Measurements from ENCODE around the gene LDLRAD3. TPM values are rescaled to one million over a fixed set of nuclear protein-coding genes. Genes with fewer than 3 reads are reported as not detected.

The LDLRAD3 gene
- total and polyA plus RNA-seq, 4 donors = 20.9 to 25.6 (median 22.8) TPM

DNA sequence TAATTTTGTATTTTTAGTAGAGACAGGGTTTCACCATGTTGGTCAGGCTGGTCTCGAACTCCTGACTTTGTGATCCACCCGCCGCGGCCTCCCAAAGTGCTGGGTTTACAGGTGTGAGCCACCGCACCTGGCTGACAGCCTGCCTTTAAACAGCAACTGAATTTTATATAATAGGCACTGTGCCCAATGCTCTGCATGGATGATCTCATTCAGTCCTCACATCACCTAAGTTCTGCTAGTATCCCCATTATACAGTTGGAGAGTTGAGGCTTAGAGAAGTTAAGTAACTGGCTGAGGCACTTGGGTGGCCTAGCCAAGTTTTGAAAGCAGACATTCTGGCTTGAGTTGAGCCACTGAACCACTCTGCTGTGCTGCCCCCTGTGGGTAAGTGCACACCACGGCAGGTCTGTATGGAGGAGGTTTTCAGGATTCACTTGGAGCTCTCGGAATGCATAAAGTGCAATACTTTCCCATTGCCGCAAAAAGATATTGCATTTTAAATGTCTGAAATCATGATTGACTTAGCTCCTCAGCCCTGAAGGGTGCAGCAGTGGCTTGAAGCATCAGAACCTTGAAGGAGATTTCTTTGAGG lies 112.4 kb downstream of the LDLRAD3 start:
- Histone ChIP-seq H3K36me3 (ENCODE audit: control insufficient read depth, insufficient read depth, low read length) (no peaks in the 10 kb centered on the region), H3K9me3 (ENCODE audit: control insufficient read depth, insufficient read depth, low read length) (peaks cover 1% of the 10 kb centered on the region), H3K27ac (ENCODE audit: low read depth, low read length) (no peak overlapping the region), H3K4me1 (ENCODE audit: control insufficient read depth, insufficient read depth, low read length) (no peaks in the 10 kb centered on the region), H3K27me3 (ENCODE audit: control insufficient read depth, insufficient read depth, low read length) (no peaks in the 10 kb centered on the region), H3K4me3 (ENCODE audit: low read depth, low read length) (no peak overlapping the region)
- 93% methylated on average over 8 of the region's 8 CpGs for WGBS (ENCODE audit: insufficient coverage)
- peak in 1 of 6 donors; percentile 43 for DNase-seq (ENCODE audit: low read depth in 4 of 6, low spot score in 6 of 6)

DNA sequence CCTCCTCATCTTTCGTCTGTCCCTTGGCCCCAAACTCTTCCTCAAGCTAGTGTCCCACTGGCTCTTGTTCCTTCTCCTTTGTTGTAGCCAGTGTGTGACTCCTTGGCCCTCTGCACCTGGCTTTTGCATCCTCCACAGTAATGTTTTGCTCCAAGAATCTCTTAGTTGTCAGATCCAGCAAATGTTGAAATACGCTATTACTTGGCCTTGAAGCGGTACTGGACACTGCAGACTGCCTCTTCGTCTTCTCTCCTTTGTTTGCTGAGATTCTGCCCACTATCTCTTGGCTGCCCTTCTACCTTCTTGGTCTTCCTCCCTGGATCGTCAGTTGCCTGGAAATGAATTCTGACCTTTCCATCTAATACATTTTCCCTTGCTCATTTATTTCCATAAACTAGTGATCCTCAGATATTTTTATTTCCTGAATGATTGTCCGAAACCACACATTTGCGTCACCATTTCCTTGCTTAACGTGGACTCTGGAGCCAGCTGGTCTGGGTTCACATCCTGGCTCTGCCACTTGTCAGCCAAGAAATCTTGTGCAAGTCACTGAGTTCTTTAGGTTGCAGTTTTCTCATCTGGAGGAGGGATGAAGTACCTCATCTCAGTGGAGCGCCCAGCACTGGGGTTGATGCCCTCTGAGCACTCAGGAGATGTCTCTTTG lies 113.6 kb downstream of the LDLRAD3 start:
- Histone ChIP-seq H3K27me3 (ENCODE audit: control insufficient read depth, insufficient read depth, low read length) (no peaks in the 10 kb centered on the region), H3K36me3 (ENCODE audit: control insufficient read depth, insufficient read depth, low read length) (no peaks in the 10 kb centered on the region), H3K9me3 (ENCODE audit: control insufficient read depth, insufficient read depth, low read length) (peaks cover 1% of the 10 kb centered on the region), H3K27ac (ENCODE audit: low read depth, low read length) (no peak overlapping the region), H3K4me3 (ENCODE audit: low read depth, low read length) (no peak overlapping the region), H3K4me1 (ENCODE audit: control insufficient read depth, insufficient read depth, low read length) (no peaks in the 10 kb centered on the region)
- 94% methylated on average over 8 of the region's 9 CpGs for WGBS (ENCODE audit: insufficient coverage)
- no peak for DNase-seq (ENCODE audit: low read depth in 4 of 6, low spot score in 6 of 6)

DNA sequence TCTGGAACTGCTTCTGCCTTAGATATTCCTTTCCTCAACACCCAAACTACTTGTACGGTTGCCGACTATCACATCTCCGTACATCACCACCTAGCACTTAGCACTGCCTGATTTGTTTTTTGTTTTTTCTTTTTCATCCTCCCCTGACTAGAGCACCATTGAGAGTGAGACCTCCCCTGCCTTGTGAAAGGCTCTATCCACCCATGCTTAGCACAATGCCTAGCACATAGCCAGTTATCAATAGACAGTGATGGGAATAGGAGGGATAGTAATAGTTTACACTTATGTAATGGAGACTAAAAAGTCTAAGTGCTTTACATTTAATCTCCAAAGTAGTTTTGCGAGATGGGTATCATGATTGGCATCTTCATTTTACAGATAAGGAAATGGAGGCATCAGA lies 115.8 kb downstream of the LDLRAD3 start:
- no peaks in the 10 kb centered on the region for H3K36me3 ChIP-seq (ENCODE audit: control insufficient read depth, insufficient read depth, low read length)
- DNase-seq (ENCODE audit: low read depth in 4 of 6, low spot score in 6 of 6) = no peak
- no CpG with 5 or more reads among the region's 4 CpGs for WGBS (ENCODE audit: insufficient coverage)

DNA sequence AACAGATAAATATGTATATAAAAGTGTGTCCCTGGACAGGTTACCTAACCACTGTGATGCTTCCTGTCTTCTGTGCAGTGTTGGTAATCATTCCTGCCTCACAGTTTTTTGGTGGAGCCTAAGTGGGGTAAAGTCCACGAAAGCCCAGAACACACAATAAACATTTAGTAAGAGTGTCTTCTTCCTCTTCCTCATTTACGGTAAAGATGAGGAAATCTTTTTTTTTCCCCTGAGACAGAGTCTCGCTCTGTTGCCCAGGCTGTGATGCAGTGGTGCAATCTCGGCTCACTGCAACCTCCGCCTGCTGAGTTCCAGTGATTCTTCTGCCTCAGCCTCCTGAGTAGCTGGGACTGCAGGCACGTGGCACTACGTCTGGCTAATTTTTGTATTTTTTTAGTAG lies 117.1 kb downstream of the LDLRAD3 start:
- Histone ChIP-seq H3K4me1 (ENCODE audit: control insufficient read depth, insufficient read depth, low read length) (no peaks in the 10 kb centered on the region), H3K9me3 (ENCODE audit: control insufficient read depth, insufficient read depth, low read length) (peaks cover 1% of the 10 kb centered on the region), H3K27me3 (ENCODE audit: control insufficient read depth, insufficient read depth, low read length) (no peaks in the 10 kb centered on the region), H3K36me3 (ENCODE audit: control insufficient read depth, insufficient read depth, low read length) (no peaks in the 10 kb centered on the region), H3K4me3 (ENCODE audit: low read depth, low read length) (no peak overlapping the region), H3K27ac (ENCODE audit: low read depth, low read length) (no peak overlapping the region)
- WGBS (ENCODE audit: insufficient coverage) = 74% methylated on average over 5 of the region's 7 CpGs
- no peak for DNase-seq (ENCODE audit: low read depth in 4 of 6, low spot score in 6 of 6)

More for the DNA sequence above, 115.8 kb downstream of the LDLRAD3 start:
- H3K4me1 ChIP-seq (ENCODE audit: control insufficient read depth, insufficient read depth, low read length) = no peaks in the 10 kb centered on the region
- no peak overlapping the region for H3K4me3 ChIP-seq (ENCODE audit: low read depth, low read length)
- H3K27me3 ChIP-seq (ENCODE audit: control insufficient read depth, insufficient read depth, low read length) = no peaks in the 10 kb centered on the region
- no peak overlapping the region for H3K27ac ChIP-seq (ENCODE audit: low read depth, low read length)
- peaks cover 1% of the 10 kb centered on the region for H3K9me3 ChIP-seq (ENCODE audit: control insufficient read depth, insufficient read depth, low read length)

DNA sequence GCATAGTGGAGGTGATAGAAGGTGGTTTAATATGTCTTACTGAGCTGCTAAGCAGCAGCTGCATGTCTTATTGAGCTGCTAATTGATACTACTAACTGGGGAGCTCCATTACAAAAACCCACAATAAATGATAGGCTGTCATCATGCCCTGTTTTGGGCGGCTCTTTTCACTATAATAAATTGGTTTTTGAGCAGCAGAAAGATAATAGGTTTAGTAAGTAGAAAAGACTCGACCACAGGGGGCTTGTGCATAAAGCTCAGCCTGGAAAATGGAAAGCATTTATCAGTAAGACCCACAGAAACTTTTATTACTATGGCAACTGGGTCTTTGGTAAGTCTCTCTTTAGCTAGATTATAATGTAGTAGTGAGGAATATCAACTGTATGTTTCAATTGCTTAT lies 117.6 kb downstream of the LDLRAD3 start:
- Histone ChIP-seq H3K27ac (ENCODE audit: low read depth, low read length) (no peak overlapping the region), H3K27me3 (ENCODE audit: control insufficient read depth, insufficient read depth, low read length) (no peaks in the 10 kb centered on the region), H3K9me3 (ENCODE audit: control insufficient read depth, insufficient read depth, low read length) (peaks cover 1% of the 10 kb centered on the region), H3K4me1 (ENCODE audit: control insufficient read depth, insufficient read depth, low read length) (no peaks in the 10 kb centered on the region), H3K36me3 (ENCODE audit: control insufficient read depth, insufficient read depth, low read length) (no peaks in the 10 kb centered on the region), H3K4me3 (ENCODE audit: low read depth, low read length) (no peak overlapping the region)
- peak in 1 of 6 donors; percentile 85 for DNase-seq (ENCODE audit: low read depth in 4 of 6, low spot score in 6 of 6)
- no CpG with 5 or more reads among the region's 2 CpGs for WGBS (ENCODE audit: insufficient coverage)

DNA sequence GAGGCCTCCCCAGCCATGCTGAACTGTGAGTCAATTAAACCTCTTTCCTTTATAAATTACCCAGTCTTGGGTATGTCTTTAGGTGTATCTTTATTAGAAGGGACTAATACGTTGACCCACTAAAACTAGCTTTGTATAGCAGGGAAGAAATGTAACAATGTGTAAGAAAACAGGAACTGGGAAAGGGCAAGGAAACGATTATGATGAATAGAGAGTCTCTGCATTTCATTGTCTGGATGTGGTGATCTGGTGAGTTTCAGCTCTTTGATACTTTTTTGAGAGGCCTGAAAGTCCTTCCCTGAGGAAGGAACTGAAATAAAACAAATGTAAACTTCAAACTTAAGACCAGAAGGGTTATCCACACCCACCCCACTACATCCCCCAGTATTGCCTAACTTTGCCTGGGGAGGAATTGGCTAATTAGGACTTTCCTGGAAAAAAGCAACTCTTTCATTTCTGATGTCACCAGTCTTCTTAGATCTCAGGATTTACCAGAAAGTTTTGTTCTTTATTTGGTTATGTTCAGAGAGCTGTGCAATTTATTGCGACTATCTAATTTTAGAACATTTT lies 119.0 kb downstream of the LDLRAD3 start:
- Histone ChIP-seq H3K4me1 (ENCODE audit: control insufficient read depth, insufficient read depth, low read length) (no peaks in the 10 kb centered on the region), H3K27ac (ENCODE audit: low read depth, low read length) (no peak overlapping the region), H3K27me3 (ENCODE audit: control insufficient read depth, insufficient read depth, low read length) (no peaks in the 10 kb centered on the region), H3K4me3 (ENCODE audit: low read depth, low read length) (no peak overlapping the region), H3K9me3 (ENCODE audit: control insufficient read depth, insufficient read depth, low read length) (peaks cover 5% of the 10 kb centered on the region), H3K36me3 (ENCODE audit: control insufficient read depth, insufficient read depth, low read length) (no peaks in the 10 kb centered on the region)
- DNase-seq (ENCODE audit: low read depth in 4 of 6, low spot score in 6 of 6) = no peak
- 87% methylated on average over 3 of the region's 3 CpGs for WGBS (ENCODE audit: insufficient coverage)

DNA sequence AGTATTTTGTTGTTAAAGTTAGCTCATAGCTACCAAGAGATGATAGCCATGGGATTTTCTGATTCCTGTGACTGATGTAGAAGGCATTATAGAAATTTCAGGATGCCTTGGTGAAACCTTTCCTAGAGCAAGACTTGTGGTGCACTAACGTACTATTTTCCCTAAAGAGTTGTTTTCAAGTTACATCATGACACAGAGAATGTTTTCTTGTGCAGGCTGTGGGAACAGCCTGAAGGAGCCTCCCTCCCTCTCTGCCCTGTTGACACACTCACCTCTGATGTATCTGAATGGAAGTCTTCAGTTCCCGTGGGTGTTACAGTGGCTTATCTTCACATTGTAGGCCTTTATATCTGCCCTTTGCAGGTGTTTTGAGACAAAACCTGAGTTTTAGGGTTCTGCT lies 121.6 kb downstream of the LDLRAD3 start:
- Histone ChIP-seq H3K4me1 (ENCODE audit: control insufficient read depth, insufficient read depth, low read length) (no peaks in the 10 kb centered on the region), H3K27ac (ENCODE audit: low read depth, low read length) (no peak overlapping the region), H3K4me3 (ENCODE audit: low read depth, low read length) (no peak overlapping the region), H3K36me3 (ENCODE audit: control insufficient read depth, insufficient read depth, low read length) (no peaks in the 10 kb centered on the region), H3K9me3 (ENCODE audit: control insufficient read depth, insufficient read depth, low read length) (peaks cover 4% of the 10 kb centered on the region), H3K27me3 (ENCODE audit: control insufficient read depth, insufficient read depth, low read length) (no peaks in the 10 kb centered on the region)
- no CpG with 5 or more reads among the region's 2 CpGs for WGBS (ENCODE audit: insufficient coverage)
- DNase-seq (ENCODE audit: low read depth in 4 of 6, low spot score in 6 of 6) = no peak

DNA sequence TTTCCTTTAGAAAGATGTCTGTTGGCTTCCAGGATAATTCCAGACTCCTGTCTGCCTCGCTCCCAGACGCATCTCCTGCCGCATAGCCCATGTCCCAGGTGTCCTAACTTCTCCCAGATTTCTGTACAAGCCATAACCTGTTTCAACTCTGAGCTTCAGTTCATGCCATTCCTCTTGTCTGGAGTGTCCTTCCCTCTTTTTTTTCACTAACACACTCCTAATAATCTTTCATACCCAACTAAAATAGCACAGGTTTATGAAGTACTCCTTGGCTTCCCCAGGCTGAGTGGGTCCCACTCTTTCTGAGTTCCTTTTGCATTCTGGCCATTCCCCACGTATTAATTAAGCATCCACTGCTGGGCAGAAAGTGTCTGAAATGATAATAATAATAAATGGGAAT lies 123.0 kb downstream of the LDLRAD3 start:
- DNase-seq (ENCODE audit: low read depth in 4 of 6, low spot score in 6 of 6) = no peak
- H3K9me3 ChIP-seq (ENCODE audit: control insufficient read depth, insufficient read depth, low read length) = peaks cover 4% of the 10 kb centered on the region
- WGBS (ENCODE audit: insufficient coverage) = 100% methylated on average over 3 of the region's 4 CpGs
- H3K27me3 ChIP-seq (ENCODE audit: control insufficient read depth, insufficient read depth, low read length) = no peaks in the 10 kb centered on the region
- H3K4me1 ChIP-seq (ENCODE audit: control insufficient read depth, insufficient read depth, low read length) = no peaks in the 10 kb centered on the region
- no peak overlapping the region for H3K27ac ChIP-seq (ENCODE audit: low read depth, low read length)
- H3K4me3 ChIP-seq (ENCODE audit: low read depth, low read length) = no peak overlapping the region
- no peaks in the 10 kb centered on the region for H3K36me3 ChIP-seq (ENCODE audit: control insufficient read depth, insufficient read depth, low read length)

DNA sequence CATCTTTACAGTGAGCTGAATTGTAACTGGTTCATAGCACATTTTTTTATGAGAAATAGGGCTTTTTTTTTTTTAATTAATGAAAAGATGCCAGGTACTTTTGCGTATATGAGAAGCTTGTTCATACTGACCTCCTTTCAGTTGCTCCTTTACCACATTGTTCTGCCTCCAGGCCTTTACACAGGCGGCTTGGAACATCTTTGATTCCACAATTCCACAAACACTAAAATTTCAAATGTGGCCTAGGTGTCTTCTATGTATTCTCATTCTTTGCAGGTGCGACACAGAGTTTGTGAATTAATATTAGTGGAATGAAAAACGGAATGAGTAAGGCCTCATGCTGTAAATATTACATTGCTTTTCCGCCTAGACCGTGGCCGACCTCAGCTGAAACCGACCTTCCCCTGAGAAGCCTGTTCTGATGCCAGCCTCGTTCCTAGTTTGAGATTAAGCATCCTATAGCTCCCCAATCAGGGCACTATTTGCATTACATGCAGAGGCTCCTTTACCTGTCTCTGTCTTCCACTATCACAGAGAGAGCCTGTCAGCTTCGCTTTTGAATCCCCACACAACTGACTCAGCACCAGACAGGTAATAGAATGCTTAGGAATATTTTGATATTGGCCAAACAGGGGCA lies 125.8 kb downstream of the LDLRAD3 start:
- H3K9me3 ChIP-seq (ENCODE audit: control insufficient read depth, insufficient read depth, low read length) = peaks cover 4% of the 10 kb centered on the region
- WGBS (ENCODE audit: insufficient coverage) = 33% methylated on average over 6 of the region's 10 CpGs
- H3K4me1 ChIP-seq (ENCODE audit: control insufficient read depth, insufficient read depth, low read length) = peaks cover 10% of the 10 kb centered on the region
- no peaks in the 10 kb centered on the region for H3K27me3 ChIP-seq (ENCODE audit: control insufficient read depth, insufficient read depth, low read length)
- peak in 4 of 6 donors; percentile 35 to 94 (median 68) for DNase-seq (ENCODE audit: low read depth in 4 of 6, low spot score in 6 of 6)
- H3K27ac ChIP-seq (ENCODE audit: low read depth, low read length) = no peak overlapping the region
- no peaks in the 10 kb centered on the region for H3K36me3 ChIP-seq (ENCODE audit: control insufficient read depth, insufficient read depth, low read length)
- no peak overlapping the region for H3K4me3 ChIP-seq (ENCODE audit: low read depth, low read length)

Measured in spinal cord (tissue), 10 donors.